ENCODE results near the gene CLEC3B.

DNA sequence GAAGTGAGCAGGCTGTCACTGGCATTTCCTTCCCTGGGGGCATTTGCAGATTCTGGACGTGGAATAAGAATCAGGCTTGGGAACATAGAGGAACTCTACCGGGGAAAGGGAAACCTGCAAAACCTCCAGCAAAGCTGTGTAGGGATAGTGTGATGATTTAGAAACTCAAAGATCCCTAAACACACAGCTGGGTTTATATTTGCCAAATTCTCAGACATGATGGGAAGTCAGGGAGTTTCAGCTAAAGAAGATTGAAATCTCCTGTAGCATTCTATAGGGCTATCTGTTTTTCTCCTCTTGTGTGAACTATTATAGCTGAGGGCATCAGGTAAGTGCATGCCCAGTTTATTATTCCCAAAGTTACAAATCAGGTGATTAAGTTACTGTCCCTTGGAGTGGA, 9.2 kb upstream of the CLEC3B start:
- TF ChIP-seq CTCF (IDR thresholded peaks at IDR 0.05; ENCODE audit: insufficient read depth, low read length, poor library complexity, severe bottlenecking) (no peak), EZH2phosphoT487 (conservative IDR thresholded peaks at IDR 0.05; ENCODE audit: low read length) (no peak)

All from SU-DHL-6 (cell line).